ENCODE results near the gene ARMC3. TPM values are rescaled to one million over a fixed set of nuclear protein-coding genes. Genes with fewer than 3 reads are reported as not detected.
"Not testable (repeated sequence)": the region's sequence is repeated elsewhere in the genome, so short reads cannot be mapped to it uniquely, and the experiment has no call there.

The ARMC3 gene
- total RNA-seq, 2 experiments from 2014 or later, result not detected

GRCh38 chr10:23063045-23063972 is 135.5 kb downstream of the ARMC3 start:
- Histone ChIP-seq H3K4me3 (ENCODE audit: low read depth, low read length, poor library complexity, severe bottlenecking) (no peak overlapping the region), H3K4me1 (ENCODE audit: insufficient read depth, low read length, poor library complexity, severe bottlenecking) (no peaks in the 10 kb centered on the region), H3K79me2 (ENCODE audit: insufficient read depth, low read depth, low read length) (no peaks in the 10 kb centered on the region), H3K27ac (ENCODE audit: low read depth, low read length, poor library complexity, severe bottlenecking) (no peak overlapping the region), H3K9me2 (ENCODE audit: insufficient read depth, low read length) (no peaks in the 10 kb centered on the region), H3K36me3 (ENCODE audit: insufficient read depth, low read length) (no peaks in the 10 kb centered on the region), H3K9me3 (ENCODE audit: low read length) (no peaks in the 10 kb centered on the region), H3K4me2 (ENCODE audit: low read length) (no peak overlapping the region), H2AFZ (ENCODE audit: low read length) (no peak overlapping the region), H4K20me1 (ENCODE audit: insufficient read depth, low read length) (no peaks in the 10 kb centered on the region)
- no peak for DNase-seq (ENCODE audit: low spot score)
- CTCF ChIA-PET (ENCODE audit: unreplicated experiment), result no interaction called here
- TF ChIP-seq CTCF (conservative IDR thresholded peaks at IDR 0.05; ENCODE audit: low read length) (no peak), EZH2phosphoT487 (IDR thresholded peaks at IDR 0.05; ENCODE audit: borderline replicate concordance, low read depth, low read length) (no peak)
- POLR2A ChIA-PET, result no interaction called here
- BruUV-seq (replicated peaks), result no TSS peak
- intact Hi-C loops (cut with micrococcal nuclease; ENCODE audit: unreplicated experiment), result loop anchor here (10.0 kb wide), 1 partner anchor 489 kb away; no protein-coding TSS in a partner anchor

DNA sequence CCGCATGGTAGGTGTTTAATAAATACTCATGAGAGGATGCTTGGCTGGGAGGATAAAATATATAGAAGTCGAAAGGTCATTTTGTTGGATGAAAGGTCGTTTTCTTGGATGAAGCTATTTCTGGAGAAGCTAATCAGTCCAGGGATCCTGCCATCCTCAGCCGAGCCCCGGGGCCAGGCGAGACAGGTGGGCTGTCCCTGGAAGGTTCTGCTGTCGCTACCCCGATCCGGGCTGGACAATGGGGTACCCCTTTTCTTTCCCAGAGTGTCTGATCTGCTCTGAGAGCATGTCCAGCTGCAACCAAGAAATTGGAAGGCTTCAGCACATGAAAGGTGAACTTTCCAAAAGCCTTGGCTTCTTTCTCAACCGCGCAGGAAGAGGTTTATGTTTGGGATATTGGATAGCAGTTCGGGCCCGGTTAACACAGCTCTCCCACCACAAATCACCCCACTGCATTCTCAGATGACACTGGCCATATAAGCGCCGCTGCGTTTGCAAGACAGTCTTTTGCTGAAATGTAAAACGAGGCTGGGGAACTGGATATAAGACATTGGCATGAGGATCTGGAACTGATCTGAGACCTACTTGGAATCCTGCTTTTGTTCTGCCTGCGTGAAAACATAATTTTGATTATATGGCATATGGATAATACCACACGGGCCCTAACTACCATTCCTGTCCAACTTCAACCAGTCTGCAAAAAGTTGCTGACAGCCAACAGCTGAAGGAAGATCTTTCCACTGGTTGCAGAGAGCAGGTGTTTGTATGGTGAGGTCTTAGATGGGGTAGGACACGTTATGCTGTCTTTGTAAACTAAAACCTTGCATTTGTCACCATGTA is 136.3 kb downstream of the ARMC3 start:
- Histone ChIP-seq H3K4me1 (ENCODE audit: insufficient read depth, low read length, poor library complexity, severe bottlenecking) (no peaks in the 10 kb centered on the region), H3K4me3 (ENCODE audit: low read depth, low read length, poor library complexity, severe bottlenecking) (no peak overlapping the region), H3K27ac (ENCODE audit: low read depth, low read length, poor library complexity, severe bottlenecking) (no peak overlapping the region), H3K36me3 (ENCODE audit: insufficient read depth, low read length) (no peaks in the 10 kb centered on the region), H3K4me2 (ENCODE audit: low read length) (no peak overlapping the region), H4K20me1 (ENCODE audit: insufficient read depth, low read length) (no peaks in the 10 kb centered on the region), H3K9me2 (ENCODE audit: insufficient read depth, low read length) (no peaks in the 10 kb centered on the region), H3K9me3 (ENCODE audit: low read length) (no peaks in the 10 kb centered on the region), H2AFZ (ENCODE audit: low read length) (no peak overlapping the region), H3K79me2 (ENCODE audit: insufficient read depth, low read depth, low read length) (no peaks in the 10 kb centered on the region)
- CTCF ChIA-PET (ENCODE audit: unreplicated experiment), result no interaction called here
- BruUV-seq (replicated peaks), result no TSS peak
- DNase-seq (ENCODE audit: low spot score), result no peak
- intact Hi-C loops (cut with micrococcal nuclease; ENCODE audit: unreplicated experiment), result loop anchor here (10.0 kb wide), 1 partner anchor 489 kb away; no protein-coding TSS in a partner anchor
- POLR2A ChIA-PET, result no interaction called here
- TF ChIP-seq EZH2phosphoT487 (IDR thresholded peaks at IDR 0.05; ENCODE audit: borderline replicate concordance, low read depth, low read length), result no peak

GRCh38 chr10:23064813-23065114 is 136.9 kb downstream of the ARMC3 start:
- H3K4me2 ChIP-seq (ENCODE audit: low read length); H3K9me3 ChIP-seq (ENCODE audit: low read length); H3K9me2 ChIP-seq (ENCODE audit: insufficient read depth, low read length); BruUV-seq (replicated peaks); H3K36me3 ChIP-seq (ENCODE audit: insufficient read depth, low read length); H3K79me2 ChIP-seq (ENCODE audit: insufficient read depth, low read depth, low read length); DNase-seq (ENCODE audit: low spot score); H3K4me3 ChIP-seq (ENCODE audit: low read depth, low read length, poor library complexity, severe bottlenecking); POLR2A ChIA-PET; H3K4me1 ChIP-seq (ENCODE audit: insufficient read depth, low read length, poor library complexity, severe bottlenecking); H3K27ac ChIP-seq (ENCODE audit: low read depth, low read length, poor library complexity, severe bottlenecking); CTCF ChIA-PET (ENCODE audit: unreplicated experiment); H2AFZ ChIP-seq (ENCODE audit: low read length); H4K20me1 ChIP-seq (ENCODE audit: insufficient read depth, low read length): not testable (repeated sequence)
- intact Hi-C loops (cut with micrococcal nuclease; ENCODE audit: unreplicated experiment), result loop anchor here (10.0 kb wide), 1 partner anchor 490 kb away; no protein-coding TSS in a partner anchor

Data from OCI-LY7 (cell line).